OCI-LY7 (cell line): ENCODE results near the gene RAB27B.

ENCODE experiments used
- EZH2phosphoT487 ChIP-seq: fragments of 200-600 bp; sonication (generic); IDR thresholded peaks from 2 replicates; pipeline ENCODE4 v1.6.1; 2018; ENCODE audit warnings: low read depth, borderline replicate concordance, mild to moderate bottlenecking, mixed run types, antibody characterized with exemption, low read length, moderate library complexity, mixed read lengths
- TF ChIP-seq, protein P1 (sequence below): fragments of 200-600 bp; sonication (generic); conservative IDR thresholded peaks from 2 replicates; pipeline ENCODE4 v1.5.1; 2014; ENCODE audit warnings: mild to moderate bottlenecking, antibody characterized with exemption, low read length, moderate library complexity, mixed read lengths

DNA sequence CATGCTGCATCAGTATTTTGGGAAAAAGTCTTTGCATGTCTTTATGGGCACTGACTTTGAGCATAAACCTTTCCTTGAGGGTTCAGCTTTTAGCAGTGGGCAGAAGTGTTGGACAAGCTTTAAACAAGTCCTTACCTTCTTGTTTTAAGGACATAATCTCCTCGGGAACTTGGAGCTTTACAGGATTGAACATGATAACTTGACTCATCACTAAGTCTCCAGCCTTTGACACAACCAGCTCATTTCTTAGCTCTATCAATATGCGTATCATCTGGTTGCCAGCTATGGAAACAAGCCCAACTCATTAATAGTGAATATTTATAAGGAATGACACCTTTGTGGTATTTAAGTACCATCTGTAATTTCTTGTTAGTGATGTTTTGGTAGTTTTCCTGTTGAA, 21.0 kb upstream of the RAB27B start:
- TF ChIP-seq, protein P1, sequence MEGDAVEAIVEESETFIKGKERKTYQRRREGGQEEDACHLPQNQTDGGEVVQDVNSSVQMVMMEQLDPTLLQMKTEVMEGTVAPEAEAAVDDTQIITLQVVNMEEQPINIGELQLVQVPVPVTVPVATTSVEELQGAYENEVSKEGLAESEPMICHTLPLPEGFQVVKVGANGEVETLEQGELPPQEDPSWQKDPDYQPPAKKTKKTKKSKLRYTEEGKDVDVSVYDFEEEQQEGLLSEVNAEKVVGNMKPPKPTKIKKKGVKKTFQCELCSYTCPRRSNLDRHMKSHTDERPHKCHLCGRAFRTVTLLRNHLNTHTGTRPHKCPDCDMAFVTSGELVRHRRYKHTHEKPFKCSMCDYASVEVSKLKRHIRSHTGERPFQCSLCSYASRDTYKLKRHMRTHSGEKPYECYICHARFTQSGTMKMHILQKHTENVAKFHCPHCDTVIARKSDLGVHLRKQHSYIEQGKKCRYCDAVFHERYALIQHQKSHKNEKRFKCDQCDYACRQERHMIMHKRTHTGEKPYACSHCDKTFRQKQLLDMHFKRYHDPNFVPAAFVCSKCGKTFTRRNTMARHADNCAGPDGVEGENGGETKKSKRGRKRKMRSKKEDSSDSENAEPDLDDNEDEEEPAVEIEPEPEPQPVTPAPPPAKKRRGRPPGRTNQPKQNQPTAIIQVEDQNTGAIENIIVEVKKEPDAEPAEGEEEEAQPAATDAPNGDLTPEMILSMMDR: no peak
- no peak for TF ChIP-seq EZH2phosphoT487
